Endothelial cell of umbilical vein (primary cell): ENCODE results near the gene OR6P1.

Experiments
- EZH2 ChIP-seq: IDR thresholded peaks from 2 replicates; pipeline ENCODE4 v1.6.1; 2012; ENCODE audit warnings: borderline replicate concordance, low read depth, mild to moderate bottlenecking, moderate library complexity, low read length, inconsistent platforms; ENCODE audit not compliant: severe bottlenecking
- POLR2A ChIP-seq: IDR thresholded peaks from 2 replicates; pipeline ENCODE4 v1.6.1; 2012; ENCODE audit warnings: low read depth, mild to moderate bottlenecking, control low read depth, low read length
- TF ChIP-seq, protein P1 (sequence below), 2 donors: IDR thresholded peaks; 1 replicate in 1 of 2; 2 replicates in 1 of 2; pipeline ENCODE4 v1.5.1; 2011; ENCODE audit warnings: low read length in 2 of 2, mild to moderate bottlenecking in 2 of 2, moderate library complexity in 2 of 2, control low read depth in 1 of 2, inconsistent platforms in 1 of 2, low read depth in 1 of 2; ENCODE audit not compliant: insufficient read depth in 1 of 2; ENCODE audit errors: extremely low read depth in 1 of 2

- TF ChIP-seq EZH2: no peak
- TF ChIP-seq POLR2A: no peak
- TF ChIP-seq, protein P1, sequence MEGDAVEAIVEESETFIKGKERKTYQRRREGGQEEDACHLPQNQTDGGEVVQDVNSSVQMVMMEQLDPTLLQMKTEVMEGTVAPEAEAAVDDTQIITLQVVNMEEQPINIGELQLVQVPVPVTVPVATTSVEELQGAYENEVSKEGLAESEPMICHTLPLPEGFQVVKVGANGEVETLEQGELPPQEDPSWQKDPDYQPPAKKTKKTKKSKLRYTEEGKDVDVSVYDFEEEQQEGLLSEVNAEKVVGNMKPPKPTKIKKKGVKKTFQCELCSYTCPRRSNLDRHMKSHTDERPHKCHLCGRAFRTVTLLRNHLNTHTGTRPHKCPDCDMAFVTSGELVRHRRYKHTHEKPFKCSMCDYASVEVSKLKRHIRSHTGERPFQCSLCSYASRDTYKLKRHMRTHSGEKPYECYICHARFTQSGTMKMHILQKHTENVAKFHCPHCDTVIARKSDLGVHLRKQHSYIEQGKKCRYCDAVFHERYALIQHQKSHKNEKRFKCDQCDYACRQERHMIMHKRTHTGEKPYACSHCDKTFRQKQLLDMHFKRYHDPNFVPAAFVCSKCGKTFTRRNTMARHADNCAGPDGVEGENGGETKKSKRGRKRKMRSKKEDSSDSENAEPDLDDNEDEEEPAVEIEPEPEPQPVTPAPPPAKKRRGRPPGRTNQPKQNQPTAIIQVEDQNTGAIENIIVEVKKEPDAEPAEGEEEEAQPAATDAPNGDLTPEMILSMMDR (IDR thresholded peaks at IDR 0.05; ENCODE audit: extremely low read depth in 1 of 2, insufficient read depth in 1 of 2, low read depth in 1 of 2, low read length in 2 of 2): no peak
Observed at GRCh38 chr1:158537609-158538008, 32.8 kb downstream of the OR6P1 start.
